HL-60 (cell line): ENCODE results near the gene DHX35.

ENCODE experiments used
- DNase-seq, 2 experiments: peaks; one replicate each; pipeline ENCODE4 v3.0.0-alpha.2; 2010 to 2020; ENCODE audit warnings: low read depth in 1 of 2, low spot score in 1 of 2
- H3K27ac ChIP-seq: fragments of 250-450 bp; sonication (Bioruptor Pico); replicated peaks from 2 replicates; pipeline ENCODE4 v1.5.1; 2020; ENCODE audit warnings: mild to moderate bottlenecking, moderate library complexity
- H3K27me3 ChIP-seq: fragments of 250-450 bp; sonication (Bioruptor Pico); 2 replicates; pipeline ENCODE4 v1.5.1; 2021; ENCODE audit warnings: mild to moderate bottlenecking, moderate library complexity; ENCODE audit not compliant: insufficient read depth, poor library complexity, severe bottlenecking
- H3K4me3 ChIP-seq: replicated peaks from 2 replicates; pipeline ENCODE4 v1.5.1; 2011; ENCODE audit warnings: mild to moderate bottlenecking, control low read depth, low read length; ENCODE audit not compliant: insufficient read depth
- GABPA ChIP-seq: IDR thresholded peaks from 2 replicates; pipeline ENCODE4 v1.6.1; 2012; ENCODE audit warnings: low read depth
- POLR2AphosphoS5 ChIP-seq: IDR thresholded peaks from 2 replicates; pipeline ENCODE4 v1.6.1; 2012; ENCODE audit warnings: low read depth
- SPI1 ChIP-seq: IDR thresholded peaks from 2 replicates; pipeline ENCODE4 v1.6.1; 2012; ENCODE audit warnings: low read depth, mild to moderate bottlenecking, borderline replicate concordance
- TF ChIP-seq, protein P1 (sequence below): IDR thresholded peaks from one replicate; pipeline ENCODE4 v1.5.1; 2011; ENCODE audit warnings: low read length, control low read depth, inconsistent platforms; ENCODE audit not compliant: insufficient read depth
- TF ChIP-seq, protein P2 (sequence below): IDR thresholded peaks from 2 replicates; pipeline ENCODE4 v1.6.1; 2012; ENCODE audit warnings: low read depth; ENCODE audit not compliant: insufficient replicate concordance

The DHX35 gene

DNA sequence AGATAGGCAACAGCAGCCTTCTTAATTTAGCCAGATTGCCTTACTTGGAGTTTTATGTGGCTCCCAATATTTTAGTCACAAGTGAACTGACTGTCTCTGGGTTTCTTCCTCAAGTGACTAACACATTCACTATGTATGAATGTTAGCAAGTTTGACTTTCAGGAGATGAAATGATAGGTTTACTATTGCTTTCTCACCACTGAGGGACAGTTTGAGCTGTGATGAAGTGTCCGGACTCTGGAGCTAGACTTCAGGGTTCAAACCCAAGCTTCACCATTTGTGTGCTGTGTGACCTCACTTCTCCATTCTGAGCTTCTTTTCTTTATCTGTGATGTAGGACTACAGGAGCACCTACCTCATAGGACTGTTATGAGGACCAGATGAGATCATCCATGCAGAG lies 8.2 kb downstream of the DHX35 start:
- DNase-seq = no peak
- TF ChIP-seq SPI1 = no peak
- TF ChIP-seq, protein P1, sequence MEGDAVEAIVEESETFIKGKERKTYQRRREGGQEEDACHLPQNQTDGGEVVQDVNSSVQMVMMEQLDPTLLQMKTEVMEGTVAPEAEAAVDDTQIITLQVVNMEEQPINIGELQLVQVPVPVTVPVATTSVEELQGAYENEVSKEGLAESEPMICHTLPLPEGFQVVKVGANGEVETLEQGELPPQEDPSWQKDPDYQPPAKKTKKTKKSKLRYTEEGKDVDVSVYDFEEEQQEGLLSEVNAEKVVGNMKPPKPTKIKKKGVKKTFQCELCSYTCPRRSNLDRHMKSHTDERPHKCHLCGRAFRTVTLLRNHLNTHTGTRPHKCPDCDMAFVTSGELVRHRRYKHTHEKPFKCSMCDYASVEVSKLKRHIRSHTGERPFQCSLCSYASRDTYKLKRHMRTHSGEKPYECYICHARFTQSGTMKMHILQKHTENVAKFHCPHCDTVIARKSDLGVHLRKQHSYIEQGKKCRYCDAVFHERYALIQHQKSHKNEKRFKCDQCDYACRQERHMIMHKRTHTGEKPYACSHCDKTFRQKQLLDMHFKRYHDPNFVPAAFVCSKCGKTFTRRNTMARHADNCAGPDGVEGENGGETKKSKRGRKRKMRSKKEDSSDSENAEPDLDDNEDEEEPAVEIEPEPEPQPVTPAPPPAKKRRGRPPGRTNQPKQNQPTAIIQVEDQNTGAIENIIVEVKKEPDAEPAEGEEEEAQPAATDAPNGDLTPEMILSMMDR = no peak
- no peak for TF ChIP-seq GABPA
- TF ChIP-seq, protein P2, sequence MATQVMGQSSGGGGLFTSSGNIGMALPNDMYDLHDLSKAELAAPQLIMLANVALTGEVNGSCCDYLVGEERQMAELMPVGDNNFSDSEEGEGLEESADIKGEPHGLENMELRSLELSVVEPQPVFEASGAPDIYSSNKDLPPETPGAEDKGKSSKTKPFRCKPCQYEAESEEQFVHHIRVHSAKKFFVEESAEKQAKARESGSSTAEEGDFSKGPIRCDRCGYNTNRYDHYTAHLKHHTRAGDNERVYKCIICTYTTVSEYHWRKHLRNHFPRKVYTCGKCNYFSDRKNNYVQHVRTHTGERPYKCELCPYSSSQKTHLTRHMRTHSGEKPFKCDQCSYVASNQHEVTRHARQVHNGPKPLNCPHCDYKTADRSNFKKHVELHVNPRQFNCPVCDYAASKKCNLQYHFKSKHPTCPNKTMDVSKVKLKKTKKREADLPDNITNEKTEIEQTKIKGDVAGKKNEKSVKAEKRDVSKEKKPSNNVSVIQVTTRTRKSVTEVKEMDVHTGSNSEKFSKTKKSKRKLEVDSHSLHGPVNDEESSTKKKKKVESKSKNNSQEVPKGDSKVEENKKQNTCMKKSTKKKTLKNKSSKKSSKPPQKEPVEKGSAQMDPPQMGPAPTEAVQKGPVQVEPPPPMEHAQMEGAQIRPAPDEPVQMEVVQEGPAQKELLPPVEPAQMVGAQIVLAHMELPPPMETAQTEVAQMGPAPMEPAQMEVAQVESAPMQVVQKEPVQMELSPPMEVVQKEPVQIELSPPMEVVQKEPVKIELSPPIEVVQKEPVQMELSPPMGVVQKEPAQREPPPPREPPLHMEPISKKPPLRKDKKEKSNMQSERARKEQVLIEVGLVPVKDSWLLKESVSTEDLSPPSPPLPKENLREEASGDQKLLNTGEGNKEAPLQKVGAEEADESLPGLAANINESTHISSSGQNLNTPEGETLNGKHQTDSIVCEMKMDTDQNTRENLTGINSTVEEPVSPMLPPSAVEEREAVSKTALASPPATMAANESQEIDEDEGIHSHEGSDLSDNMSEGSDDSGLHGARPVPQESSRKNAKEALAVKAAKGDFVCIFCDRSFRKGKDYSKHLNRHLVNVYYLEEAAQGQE = no peak
- TF ChIP-seq POLR2AphosphoS5 = no peak
- H3K27me3 ChIP-seq = no peaks in the 10 kb centered on the region
- H3K27ac ChIP-seq = no peak overlapping the region
- no peak overlapping the region for H3K4me3 ChIP-seq

DNA sequence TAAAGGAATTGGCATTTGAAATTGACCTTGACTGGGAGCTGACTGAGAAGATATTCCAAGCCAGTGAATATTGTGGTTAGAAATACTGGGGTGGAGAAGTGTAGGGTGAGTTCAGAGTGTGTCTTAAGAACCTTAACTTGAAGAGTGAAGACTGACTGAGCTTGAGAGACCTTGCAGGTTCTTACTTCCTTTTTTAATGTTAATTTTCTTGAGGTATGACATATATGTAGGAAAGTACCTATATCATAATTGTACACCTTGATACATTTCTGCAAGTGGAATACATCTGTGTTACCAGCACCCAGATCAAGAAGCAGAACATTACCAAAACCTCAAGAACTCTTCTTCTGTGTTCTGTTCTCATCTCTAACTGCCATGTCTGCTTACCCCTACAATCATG lies 11.0 kb downstream of the DHX35 start:
- no peak for DNase-seq
- Histone ChIP-seq H3K27ac (no peak overlapping the region), H3K27me3 (no peaks in the 10 kb centered on the region), H3K4me3 (no peak overlapping the region)
- TF ChIP-seq GABPA (no peak), SPI1 (no peak)
- TF ChIP-seq, protein P2 = no peak

DNA sequence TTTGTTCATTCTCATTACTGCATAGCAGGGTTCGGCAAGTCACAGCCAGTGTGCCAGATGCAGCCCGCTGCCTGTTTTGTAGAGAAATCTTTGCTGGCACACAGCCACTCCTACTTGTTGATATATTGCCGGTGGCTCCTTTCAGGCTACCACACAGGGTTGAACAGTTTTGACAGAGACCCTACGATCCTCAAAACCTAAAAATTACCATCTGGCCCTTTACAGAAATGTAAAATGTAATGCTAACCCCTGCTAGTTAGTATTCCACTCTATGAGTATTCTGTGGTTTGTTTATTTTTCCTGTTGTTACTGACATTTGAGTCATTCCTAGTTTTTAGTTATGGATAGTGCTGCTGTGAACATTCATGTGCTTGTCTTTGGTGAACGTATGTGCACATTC lies 11.5 kb downstream of the DHX35 start:
- TF ChIP-seq GABPA (no peak), SPI1 (no peak), POLR2AphosphoS5 (no peak)
- TF ChIP-seq, protein P2 = no peak
- TF ChIP-seq, protein P1 = no peak
- Histone ChIP-seq H3K4me3 (no peak overlapping the region), H3K27me3 (no peaks in the 10 kb centered on the region), H3K27ac (no peak overlapping the region)
- no peak for DNase-seq
